ENCODE measurements around the gene OSM.

OSM gene

GRCh38 chr22:30266445-30267381 lies at the start of gene OSM:
Gene OSM, minus strand, starts transcription at chr22:30266851. Its CDS starts 52 bp downstream, at chr22:30266799.
- DNase-seq (ENCODE audit: low read depth in 2 of 2) = no peak

GRCh38 chr22:30315962-30316576 lies 49.4 kb upstream of the OSM start:
- no peak for DNase-seq (ENCODE audit: low read depth in 2 of 2)

DNA sequence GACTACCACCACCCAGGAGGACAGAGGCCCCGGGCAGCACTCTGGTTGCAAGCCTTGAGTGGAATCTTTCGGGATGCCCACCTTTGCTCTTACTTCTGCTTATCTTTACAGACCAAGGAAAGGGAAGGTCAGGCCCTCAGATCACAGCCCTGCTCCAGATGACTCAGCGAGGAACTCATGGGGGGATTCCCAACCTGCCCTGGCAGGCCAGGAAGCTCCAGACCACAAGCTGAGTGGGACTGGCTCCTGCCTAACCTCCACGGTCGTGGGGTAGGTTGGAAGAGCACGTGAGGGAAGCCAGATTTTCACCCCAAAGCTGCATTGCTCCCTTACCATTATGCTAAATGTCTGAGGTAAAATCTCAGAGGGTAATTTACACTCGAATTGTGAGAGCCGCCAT lies 48.3 kb upstream of the OSM start:
- no peak for DNase-seq (ENCODE audit: low read depth in 2 of 2)

- DNase-seq (ENCODE audit: low read depth in 2 of 2) = no peak
Measured at GRCh38 chr22:30313527-30314363, 47.1 kb upstream of the OSM start.

DNA sequence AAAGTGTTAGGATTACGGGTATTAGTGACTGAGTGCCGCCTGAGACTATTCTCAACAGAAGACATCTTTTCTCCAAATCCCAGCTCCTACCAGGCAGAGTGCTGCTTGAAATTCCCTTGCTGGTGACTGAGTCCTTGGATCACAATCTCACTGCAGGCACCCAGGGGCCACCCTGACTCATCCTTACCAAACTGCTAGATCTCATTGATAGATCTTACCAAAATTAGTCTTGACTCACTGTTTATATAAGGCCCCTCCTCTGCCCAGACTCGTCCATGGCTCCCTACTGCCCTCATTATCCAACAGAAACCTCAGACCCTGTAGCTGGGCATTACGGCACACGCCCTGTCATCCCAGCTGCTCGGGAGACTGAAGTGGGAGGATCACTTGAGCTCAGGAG lies 45.4 kb upstream of the OSM start:
- DNase-seq (ENCODE audit: low read depth in 2 of 2) = no peak

DNA sequence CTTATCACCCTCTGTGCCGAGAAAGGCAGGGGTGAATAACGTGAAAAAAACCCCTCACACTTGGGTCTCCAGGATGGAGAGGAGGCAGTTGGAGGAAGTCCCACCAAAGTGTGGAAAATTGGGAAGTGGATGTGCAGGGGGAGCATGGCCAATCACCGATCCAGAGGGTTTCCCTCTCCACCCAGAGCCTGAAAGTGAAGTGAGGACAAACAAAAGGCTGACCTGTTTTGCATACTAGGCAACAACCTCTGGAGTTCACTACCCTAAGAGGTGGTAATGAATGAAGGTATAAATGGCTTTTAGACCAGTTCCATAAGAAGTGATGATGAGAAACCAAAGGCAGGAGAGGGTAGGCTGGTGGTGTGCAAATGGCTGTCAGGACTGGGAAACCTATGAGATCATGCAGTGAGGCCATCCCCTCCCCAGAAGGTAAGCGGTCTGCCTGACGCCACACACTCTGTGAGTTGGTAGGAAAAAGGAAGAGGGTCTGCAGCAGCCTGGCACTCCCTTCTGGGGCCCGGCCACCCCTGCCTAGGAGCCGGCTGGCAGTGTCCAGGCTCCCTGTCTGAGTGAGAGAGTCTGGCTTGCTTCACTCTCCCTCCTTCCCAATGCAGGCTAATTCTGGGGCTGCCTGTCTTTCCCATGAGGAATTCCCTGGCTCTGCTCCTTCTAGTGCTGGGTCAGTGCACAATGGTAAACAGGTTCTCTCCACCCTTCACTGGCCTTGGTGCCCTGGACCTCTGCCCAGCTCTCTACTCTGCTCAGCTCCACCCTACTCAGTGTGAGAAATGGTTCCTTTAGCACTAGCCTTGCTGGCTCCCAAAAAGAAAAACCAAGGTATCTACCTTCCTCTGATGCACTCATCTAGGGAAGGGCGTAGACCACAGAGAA lies 44.5 kb upstream of the OSM start:
- DNase-seq (ENCODE audit: low read depth in 2 of 2) = no peak

DNA sequence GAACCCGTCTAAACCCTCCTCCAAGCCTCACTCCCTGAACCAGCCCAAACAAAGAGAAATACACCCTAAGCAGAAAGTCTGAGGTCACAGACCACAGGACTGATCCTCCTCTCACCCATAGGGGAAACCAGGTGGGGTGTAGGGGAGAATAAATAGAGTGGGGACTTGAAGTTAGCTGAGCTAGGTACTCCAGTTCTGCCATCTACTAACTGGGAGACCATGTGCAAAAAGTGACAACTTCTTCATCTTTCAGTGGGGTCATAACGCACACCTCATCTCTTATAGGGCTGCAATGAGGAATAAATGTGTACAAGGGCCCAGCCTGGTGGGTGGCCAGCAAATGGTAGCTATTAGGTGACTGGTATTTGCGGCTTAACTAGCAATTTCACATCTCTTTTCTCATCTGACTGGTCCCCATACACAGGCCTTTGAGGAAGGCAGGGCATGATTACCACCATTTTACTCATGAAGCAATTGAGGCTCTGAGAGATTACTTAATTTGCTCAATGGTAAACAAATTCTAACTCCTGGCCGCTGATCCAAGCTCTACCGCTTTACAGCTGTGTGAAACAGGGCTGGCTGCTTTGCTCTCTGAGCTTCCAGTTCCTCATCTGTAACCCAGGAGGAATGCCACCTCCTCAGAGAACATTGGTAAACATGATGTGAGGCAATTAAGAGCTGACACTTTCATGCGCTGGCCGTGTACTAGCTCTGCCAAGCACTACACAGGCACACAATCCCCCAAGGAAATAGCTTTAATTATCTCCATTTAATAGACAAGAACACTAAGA lies 43.5 kb upstream of the OSM start:
- no peak for DNase-seq (ENCODE audit: low read depth in 2 of 2)

- no peak for DNase-seq (ENCODE audit: low read depth in 2 of 2)
Measured at GRCh38 chr22:30308518-30309230, 42.0 kb upstream of the OSM start.

GRCh38 chr22:30308093-30308492 lies 41.4 kb upstream of the OSM start:
- DNase-seq (ENCODE audit: low read depth in 2 of 2) = no peak

DNA sequence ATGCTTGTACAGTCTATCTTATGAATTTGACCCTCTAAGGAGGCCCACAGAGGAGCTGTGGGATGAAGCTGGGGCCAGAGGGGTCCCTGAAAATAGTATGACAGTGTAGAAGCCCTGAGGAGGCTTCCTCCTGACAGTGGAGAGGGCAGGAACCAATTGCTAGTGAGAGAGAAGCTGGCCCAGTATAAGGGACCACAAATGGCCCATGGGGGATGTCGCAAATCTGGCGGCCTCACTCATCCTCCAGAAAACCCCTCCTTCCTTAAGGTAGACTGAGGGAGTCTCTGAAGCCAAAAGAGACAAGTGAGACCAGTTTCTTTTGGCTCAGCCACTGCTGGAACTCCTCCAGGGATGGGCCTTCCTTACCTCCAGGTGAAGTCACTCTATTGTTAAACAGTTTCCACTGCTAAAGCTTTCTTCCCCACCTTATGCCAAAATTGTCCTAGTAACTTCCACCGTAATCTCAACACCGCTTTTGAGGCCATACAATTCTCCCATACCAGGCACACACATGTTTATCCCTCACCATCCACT lies 40.5 kb upstream of the OSM start:
- DNase-seq (ENCODE audit: low read depth in 2 of 2) = no peak

- no peak for DNase-seq (ENCODE audit: low read depth in 2 of 2)
Measured at GRCh38 chr22:30306627-30307011, 40.0 kb upstream of the OSM start.

DNA sequence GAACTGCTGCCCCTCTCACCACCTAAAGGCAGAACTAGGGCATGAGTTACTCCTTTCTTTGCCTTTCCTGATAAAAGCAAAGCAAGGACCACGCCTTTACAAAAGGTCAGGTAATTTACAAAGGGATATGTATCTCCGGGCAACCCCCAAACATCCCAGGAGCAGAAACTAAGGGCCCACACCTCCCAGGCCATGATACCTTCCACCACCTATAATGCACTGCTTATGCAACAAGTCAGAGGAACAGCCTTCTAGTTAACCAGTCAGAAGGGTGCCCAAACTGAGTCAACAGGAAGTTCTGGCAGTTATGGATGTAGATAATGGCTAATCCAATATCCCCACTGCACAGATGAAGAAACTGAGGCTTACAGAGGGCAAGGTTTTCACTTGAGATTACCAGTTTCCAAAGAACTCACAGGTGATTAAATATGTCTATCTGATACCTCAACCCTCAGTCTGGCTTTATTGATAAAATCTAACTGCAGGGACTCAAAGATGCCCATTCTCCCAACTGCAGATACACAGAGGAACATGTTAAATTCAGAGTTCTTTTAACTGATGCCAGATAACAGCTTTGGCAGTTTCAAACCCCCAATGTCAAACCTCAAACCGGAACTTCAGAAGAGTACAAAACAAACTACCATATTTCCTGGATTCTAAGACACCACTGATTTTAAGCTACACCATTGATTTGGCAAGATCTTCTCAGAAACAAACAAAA lies 39.4 kb upstream of the OSM start:
- DNase-seq (ENCODE audit: low read depth in 2 of 2) = no peak

DNA sequence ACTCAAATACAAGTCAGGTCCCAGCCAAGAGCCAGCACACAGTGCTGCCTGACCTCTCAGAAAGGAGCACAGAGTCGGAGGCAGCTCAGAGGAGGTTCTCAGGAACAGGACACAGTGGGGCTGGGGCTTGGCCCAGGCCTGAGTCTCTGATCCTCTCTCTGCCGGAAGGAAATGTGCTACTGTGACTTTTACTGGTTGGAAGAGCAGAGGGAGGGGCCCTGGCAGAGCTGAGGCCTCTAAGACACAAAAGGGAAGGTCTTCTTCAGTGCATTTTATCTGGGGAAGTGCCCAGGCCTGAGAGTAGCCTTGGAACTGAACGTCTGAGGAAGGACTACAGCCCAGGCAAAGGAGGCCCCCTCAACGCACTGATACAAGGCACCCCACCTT lies 38.9 kb upstream of the OSM start:
- no peak for DNase-seq (ENCODE audit: low read depth in 2 of 2)

DNA sequence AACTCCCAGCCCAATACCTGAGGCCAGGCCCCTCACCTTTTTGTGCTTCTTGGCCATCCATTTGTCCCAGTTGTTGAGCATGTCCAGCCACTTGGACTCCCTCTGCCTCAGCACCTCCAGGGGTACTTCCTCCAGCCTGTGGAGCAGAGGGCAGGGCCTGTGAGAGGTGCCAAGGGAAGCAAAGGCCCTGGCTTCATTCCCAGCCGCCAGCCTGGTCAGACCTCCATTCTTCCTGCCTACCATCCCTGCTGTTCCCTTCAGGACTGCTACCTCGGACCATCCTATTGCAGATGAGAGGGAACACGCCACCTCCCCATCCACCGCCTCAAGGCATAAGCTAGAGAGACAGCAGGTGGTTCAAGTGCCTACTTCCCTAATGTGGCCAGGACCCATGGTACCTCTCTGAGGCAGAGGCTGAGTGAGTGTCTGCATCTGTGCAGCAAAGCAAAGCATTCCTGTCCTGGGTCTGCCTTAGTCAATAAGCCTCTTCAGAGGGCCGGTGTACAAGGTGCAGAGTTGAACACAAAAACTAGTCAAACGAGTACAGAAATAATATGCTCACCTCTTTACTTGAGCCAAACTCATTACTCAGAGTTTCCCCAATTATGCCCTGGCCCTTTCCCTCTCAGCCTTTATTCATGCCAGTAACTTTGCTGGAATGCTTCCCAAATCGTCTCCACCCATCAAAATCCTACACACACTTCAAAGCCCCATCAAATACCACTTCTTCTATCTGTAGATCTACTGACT lies 38.0 kb upstream of the OSM start:
- DNase-seq (ENCODE audit: low read depth in 2 of 2) = no peak

DNA sequence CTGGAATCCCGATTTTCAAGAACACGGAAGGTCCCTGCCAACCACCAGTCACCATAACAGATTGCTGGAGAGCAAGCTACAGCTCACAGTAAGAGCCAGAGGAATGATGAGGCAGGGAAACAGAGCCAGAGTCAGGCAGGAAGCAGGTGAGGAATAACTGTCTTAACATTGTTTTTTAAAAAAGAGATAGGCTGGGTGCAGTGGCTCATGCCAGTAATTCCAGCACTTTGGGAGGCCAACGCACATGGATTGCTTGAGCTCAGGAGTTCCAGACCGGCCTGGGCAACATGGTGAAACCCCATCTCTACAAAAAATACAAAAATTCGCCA lies 36.1 kb upstream of the OSM start:
- DNase-seq (ENCODE audit: low read depth in 2 of 2) = no peak

DNA sequence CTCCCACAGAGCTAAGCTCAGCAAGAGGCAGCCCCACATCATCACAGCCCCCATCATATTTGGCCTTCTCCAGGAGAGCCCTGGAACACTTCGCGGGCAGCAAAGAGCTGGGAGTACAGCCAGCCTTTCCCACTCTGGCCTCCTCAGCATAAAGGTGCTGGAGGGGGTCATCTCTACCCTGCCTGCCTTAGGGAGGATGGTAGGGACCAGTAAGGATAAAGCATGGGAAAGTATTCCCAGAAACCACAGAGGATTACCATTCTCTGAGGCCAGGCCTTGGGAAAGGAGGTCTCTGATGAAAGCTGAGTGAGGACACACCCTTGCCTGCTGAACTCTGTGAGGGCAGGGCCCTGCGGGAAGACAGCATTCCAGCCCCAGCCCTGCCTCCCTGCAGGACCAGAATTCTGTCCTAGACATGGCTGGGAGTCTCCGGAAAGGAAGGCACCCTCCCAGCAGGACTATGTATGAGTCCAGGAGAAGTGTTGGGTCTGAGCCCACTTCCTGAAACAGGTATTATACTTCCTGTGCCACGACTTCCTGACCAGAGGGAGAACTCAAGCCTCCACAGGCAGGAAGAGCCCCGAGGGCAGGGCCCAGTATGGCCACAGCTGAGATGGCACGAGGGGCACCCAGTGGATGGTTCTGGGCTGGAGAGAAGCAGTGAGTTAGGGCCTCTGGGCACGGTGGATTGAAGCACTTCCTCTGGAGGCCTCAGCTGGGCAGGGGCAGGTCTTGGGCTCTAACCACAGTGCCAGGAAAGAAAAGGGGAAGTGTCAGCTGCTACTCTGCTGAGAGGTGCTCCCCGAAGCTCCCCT lies 35.6 kb upstream of the OSM start:
- no peak for DNase-seq (ENCODE audit: low read depth in 2 of 2)

DNA sequence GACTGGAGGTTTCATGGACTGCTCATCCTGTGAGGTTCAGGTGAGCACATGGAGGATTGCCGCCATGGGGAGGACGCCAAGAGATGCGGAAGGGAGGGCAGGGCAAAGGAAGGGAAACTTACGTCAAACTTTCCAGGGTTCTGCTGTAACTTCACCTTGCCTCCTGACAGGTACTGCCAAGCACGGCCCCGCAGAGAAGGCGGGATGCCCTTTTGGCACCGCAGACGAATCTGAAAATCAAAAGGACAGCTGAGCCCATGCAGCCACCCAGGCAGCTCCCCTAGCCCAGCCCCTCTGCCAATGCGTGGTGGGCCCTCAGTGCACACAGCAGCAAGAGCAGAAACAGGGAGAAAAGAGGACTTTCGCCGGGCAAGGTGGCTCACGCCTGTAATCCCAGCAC lies 32.7 kb upstream of the OSM start:
- DNase-seq (ENCODE audit: low read depth in 2 of 2) = no peak
